Measurements from ENCODE around the gene DHRSX.

- TF ChIP-seq EZH2phosphoT487 (IDR thresholded peaks at IDR 0.05; ENCODE audit: insufficient read depth, low read depth) (no peak), EZH2 (IDR thresholded peaks at IDR 0.05; ENCODE audit: insufficient read depth, poor library complexity, severe bottlenecking) (no peak)
Measured at GRCh38 chrX:2434270-2435163, 66.3 kb downstream of the DHRSX start.

Measured in GM23248 (cell line).